ENCODE data around the gene HS6ST1. TPM values are rescaled to one million over a fixed set of nuclear protein-coding genes. Genes with fewer than 3 reads are reported as not detected.

HS6ST1 gene
- total and polyA plus RNA-seq, 4 donors = 17.9 to 31.9 (median 25.4) TPM

DNA sequence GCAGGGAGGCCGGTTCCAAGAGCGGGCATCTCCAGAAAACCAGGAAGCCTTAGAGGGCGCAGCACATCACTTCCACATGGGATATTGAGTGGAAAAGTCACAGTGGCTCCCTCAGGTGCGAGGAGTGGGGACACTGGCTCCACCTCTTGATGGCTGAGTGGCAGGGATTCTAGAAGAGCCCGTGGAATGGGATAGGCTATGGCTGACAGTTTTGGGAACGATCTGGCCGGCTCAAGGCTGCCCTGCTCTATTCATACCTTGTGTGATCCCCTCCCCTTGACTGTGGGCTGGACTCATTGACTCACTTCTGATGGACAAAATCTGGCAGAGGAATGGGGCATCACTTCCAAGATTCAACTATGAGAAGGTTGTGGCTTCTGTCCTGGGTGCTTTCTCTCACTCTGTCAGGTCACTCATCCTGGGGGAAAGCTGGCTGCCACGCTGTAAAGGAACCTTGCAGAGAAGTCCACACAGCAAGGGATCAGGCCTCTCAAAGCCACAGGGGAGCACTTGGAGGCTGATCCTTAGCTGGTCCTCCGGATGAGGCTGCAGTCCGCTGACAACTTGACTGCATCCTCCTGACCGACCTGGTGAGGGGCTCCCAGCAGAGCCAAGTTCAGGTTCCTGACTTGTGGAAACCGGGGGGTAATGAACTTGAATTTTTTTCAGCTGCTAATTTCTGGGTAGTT is 46.7 kb upstream of the HS6ST1 start:
- Histone ChIP-seq H3K4me1 (ENCODE audit: control insufficient read depth in 4 of 4, insufficient read depth in 4 of 4, low read length in 3 of 4) (no peaks in the 10 kb centered on the region), H3K9ac (ENCODE audit: low read depth in 1 of 2, low read length in 2 of 2) (no peak overlapping the region)
- 94% methylated on average over 12 of the region's 12 CpGs for WGBS

More for the DNA sequence above, 46.7 kb upstream of the HS6ST1 start:
- no peak for DNase-seq (ENCODE audit: low spot score)
- Histone ChIP-seq H3K36me3 (ENCODE audit: control insufficient read depth in 4 of 4, insufficient read depth in 3 of 4, low read depth in 1 of 4, low read length in 3 of 4) (no peaks in the 10 kb centered on the region), H3K27me3 (ENCODE audit: control insufficient read depth in 4 of 4, insufficient read depth in 4 of 4, low read length in 3 of 4) (no peaks in the 10 kb centered on the region), H3K4me3 (ENCODE audit: low read depth in 1 of 3, low read length in 3 of 3) (no peak overlapping the region), H3K9me3 (ENCODE audit: control insufficient read depth in 4 of 4, low read length in 3 of 4) (no peaks in the 10 kb centered on the region), H3K27ac (ENCODE audit: low read depth in 1 of 2, low read length in 2 of 2) (no peak overlapping the region)
- TF ChIP-seq FOXA1 (IDR thresholded peaks at IDR 0.05) (no peak), RXRA (IDR thresholded peaks at IDR 0.05) (no peak), TAF1 (conservative IDR thresholded peaks at IDR 0.05) (no peak), RAD21 (IDR thresholded peaks at IDR 0.05) (no peak), EGR1 (IDR thresholded peaks at IDR 0.05; ENCODE audit: low read depth in 2 of 2) (no peak), YY1 (IDR thresholded peaks at IDR 0.05) (no peak), GABPA (IDR thresholded peaks at IDR 0.05 in 1 of 2, conservative IDR thresholded peaks at IDR 0.05 in 1 of 2) (no peak), SP1 (IDR thresholded peaks at IDR 0.05) (no peak), JUND (IDR thresholded peaks at IDR 0.05) (no peak), FOXA2 (IDR thresholded peaks at IDR 0.05) (no peak), HNF4G (IDR thresholded peaks at IDR 0.05) (no peak), NR2F2 (IDR thresholded peaks at IDR 0.05) (no peak), HNF4A (conservative IDR thresholded peaks at IDR 0.05) (no peak)
- TF ChIP-seq, protein P1, sequence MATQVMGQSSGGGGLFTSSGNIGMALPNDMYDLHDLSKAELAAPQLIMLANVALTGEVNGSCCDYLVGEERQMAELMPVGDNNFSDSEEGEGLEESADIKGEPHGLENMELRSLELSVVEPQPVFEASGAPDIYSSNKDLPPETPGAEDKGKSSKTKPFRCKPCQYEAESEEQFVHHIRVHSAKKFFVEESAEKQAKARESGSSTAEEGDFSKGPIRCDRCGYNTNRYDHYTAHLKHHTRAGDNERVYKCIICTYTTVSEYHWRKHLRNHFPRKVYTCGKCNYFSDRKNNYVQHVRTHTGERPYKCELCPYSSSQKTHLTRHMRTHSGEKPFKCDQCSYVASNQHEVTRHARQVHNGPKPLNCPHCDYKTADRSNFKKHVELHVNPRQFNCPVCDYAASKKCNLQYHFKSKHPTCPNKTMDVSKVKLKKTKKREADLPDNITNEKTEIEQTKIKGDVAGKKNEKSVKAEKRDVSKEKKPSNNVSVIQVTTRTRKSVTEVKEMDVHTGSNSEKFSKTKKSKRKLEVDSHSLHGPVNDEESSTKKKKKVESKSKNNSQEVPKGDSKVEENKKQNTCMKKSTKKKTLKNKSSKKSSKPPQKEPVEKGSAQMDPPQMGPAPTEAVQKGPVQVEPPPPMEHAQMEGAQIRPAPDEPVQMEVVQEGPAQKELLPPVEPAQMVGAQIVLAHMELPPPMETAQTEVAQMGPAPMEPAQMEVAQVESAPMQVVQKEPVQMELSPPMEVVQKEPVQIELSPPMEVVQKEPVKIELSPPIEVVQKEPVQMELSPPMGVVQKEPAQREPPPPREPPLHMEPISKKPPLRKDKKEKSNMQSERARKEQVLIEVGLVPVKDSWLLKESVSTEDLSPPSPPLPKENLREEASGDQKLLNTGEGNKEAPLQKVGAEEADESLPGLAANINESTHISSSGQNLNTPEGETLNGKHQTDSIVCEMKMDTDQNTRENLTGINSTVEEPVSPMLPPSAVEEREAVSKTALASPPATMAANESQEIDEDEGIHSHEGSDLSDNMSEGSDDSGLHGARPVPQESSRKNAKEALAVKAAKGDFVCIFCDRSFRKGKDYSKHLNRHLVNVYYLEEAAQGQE (IDR thresholded peaks at IDR 0.05) = no peak
- TF ChIP-seq, protein P2, sequence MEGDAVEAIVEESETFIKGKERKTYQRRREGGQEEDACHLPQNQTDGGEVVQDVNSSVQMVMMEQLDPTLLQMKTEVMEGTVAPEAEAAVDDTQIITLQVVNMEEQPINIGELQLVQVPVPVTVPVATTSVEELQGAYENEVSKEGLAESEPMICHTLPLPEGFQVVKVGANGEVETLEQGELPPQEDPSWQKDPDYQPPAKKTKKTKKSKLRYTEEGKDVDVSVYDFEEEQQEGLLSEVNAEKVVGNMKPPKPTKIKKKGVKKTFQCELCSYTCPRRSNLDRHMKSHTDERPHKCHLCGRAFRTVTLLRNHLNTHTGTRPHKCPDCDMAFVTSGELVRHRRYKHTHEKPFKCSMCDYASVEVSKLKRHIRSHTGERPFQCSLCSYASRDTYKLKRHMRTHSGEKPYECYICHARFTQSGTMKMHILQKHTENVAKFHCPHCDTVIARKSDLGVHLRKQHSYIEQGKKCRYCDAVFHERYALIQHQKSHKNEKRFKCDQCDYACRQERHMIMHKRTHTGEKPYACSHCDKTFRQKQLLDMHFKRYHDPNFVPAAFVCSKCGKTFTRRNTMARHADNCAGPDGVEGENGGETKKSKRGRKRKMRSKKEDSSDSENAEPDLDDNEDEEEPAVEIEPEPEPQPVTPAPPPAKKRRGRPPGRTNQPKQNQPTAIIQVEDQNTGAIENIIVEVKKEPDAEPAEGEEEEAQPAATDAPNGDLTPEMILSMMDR (IDR thresholded peaks at IDR 0.05; ENCODE audit: low read depth, low read length, missing input control) = no peak
- TF ChIP-seq, protein P3, sequence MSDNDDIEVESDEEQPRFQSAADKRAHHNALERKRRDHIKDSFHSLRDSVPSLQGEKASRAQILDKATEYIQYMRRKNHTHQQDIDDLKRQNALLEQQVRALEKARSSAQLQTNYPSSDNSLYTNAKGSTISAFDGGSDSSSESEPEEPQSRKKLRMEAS (IDR thresholded peaks at IDR 0.05) = no peak
- TF ChIP-seq, protein P4, sequence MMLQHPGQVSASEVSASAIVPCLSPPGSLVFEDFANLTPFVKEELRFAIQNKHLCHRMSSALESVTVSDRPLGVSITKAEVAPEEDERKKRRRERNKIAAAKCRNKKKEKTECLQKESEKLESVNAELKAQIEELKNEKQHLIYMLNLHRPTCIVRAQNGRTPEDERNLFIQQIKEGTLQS (IDR thresholded peaks at IDR 0.05) = no peak
- TF ChIP-seq, protein P5, sequence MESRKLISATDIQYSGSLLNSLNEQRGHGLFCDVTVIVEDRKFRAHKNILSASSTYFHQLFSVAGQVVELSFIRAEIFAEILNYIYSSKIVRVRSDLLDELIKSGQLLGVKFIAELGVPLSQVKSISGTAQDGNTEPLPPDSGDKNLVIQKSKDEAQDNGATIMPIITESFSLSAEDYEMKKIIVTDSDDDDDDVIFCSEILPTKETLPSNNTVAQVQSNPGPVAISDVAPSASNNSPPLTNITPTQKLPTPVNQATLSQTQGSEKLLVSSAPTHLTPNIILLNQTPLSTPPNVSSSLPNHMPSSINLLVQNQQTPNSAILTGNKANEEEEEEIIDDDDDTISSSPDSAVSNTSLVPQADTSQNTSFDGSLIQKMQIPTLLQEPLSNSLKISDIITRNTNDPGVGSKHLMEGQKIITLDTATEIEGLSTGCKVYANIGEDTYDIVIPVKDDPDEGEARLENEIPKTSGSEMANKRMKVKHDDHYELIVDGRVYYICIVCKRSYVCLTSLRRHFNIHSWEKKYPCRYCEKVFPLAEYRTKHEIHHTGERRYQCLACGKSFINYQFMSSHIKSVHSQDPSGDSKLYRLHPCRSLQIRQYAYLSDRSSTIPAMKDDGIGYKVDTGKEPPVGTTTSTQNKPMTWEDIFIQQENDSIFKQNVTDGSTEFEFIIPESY (IDR thresholded peaks at IDR 0.05) = no peak
